GM19351 (cell line): Measurements from ENCODE around the gene RGP1.

ENCODE experiments used
- ATAC-seq: cut with Tn5 transposase; IDR thresholded peaks from one replicate; pipeline ENCODE4 v1.9.1; 2021; ENCODE audit warnings: mild to moderate bottlenecking, moderate library complexity; ENCODE audit not compliant: unreplicated experiment

The RGP1 gene

DNA sequence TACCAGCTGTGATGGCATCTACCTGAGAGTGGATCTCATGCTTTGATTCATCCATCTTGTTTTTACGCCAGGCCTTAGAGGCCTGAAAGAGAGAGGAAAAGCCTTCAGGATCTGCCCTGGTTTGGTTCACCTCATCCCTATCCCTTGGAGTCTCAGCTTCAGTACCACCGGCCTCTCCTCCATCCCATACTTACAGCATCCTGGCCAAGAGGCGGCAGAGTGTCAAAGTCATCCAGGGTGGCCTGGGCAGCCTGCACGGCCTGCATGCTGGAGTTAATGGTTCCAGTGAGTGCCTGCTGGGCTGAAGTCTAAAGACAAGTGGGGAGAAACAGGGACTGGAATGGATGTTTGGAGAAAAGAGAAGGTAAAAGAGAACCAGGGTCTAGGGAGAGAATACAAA, 29.5 kb upstream of the RGP1 start:
- no peak for ATAC-seq

DNA sequence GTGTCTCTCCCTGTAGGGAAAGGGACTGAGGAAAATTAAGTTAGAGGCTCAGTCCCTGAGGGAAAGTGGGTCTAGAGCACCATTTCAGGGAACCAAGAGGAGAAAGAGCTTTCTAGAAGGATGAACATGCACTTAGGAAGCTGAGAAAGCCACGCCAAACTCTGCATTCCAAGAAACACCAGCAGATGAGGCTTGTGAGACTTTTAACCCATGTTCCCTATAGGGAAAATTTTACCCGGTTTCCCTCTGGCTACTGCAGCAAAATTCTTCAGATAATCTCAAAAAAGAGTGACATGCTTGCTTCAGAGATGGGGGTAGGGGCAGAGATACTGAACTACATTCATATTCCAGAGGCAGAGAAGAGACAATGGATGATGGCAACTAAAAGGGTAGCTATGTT, 25.7 kb upstream of the RGP1 start:
- no peak for ATAC-seq

DNA sequence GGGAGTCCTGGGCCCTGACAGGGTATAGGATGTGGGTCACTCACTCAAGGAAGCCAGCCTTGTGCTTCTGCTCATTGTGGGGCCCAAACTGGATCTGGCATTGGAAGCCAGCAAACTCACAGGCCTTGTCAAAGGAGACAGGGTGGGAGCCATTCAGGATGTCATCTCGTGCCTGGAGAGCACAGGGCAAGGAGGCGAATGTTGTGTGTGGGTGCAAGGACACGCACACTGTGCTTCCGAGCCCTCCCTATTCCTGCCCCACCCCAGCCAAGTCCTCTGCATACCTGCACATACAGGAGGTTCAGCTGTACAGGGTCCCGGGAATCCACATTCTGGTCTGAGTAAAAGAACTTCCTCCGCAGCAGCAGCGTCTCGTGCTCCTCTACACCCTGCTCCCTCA, 25.2 kb upstream of the RGP1 start:
- no peak for ATAC-seq

DNA sequence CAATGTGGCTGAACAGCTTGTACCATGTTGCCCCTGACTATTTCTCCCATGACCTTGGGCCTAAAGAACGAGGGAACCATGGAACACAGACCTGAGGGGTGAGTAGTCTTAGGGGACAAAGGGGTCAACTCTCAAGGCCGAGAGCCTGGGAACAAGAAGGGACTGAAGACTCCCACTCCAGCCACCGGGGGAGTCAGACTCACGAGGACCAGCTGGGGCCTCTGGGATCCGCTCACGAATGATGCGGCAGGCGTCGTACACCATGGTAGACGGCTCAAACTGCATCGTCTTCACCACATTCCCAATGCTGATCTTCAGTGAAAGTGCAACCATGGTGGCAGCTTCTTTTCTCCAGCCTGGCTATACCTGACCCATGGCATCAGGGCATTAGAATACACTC, 23.7 kb upstream of the RGP1 start:
- no peak for ATAC-seq

DNA sequence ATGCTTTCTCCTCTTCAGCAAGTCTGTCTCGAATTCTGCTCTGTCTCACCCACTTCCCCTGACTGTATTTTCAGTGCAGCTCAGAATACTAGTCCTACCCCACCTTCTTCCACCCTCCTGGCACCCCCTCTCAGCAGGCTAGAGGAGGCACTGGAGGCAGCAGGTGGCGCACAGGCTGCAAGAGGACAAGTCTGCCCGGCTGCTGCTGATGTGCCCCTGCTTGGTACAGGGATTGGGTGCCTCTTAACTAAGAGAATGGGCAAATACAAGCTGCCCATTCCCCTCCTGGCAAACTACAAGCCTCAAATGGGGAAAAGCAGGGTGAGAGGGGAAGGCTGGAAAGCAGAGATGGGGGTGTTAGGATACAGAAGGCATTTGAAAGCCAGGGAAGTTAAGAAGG, 22.2 kb upstream of the RGP1 start:
- no peak for ATAC-seq

DNA sequence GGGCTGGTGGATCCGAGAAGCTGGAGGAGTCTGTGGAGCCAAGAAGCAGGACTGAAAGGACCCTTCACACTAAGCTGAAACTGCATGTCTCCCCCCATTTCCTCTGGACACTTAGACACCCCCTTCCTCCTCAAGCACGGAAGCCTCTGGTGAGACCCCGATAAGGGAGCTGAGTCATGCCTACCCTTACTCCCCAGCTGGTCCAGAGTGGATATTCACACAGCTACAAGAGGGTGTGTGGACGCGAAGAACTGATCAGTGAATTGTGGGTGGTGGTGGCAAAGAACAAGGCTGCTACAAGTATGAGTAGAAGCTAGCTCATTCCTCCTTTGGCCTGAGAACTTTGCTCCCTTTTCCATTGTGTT, 21.4 kb upstream of the RGP1 start:
- no peak for ATAC-seq

DNA sequence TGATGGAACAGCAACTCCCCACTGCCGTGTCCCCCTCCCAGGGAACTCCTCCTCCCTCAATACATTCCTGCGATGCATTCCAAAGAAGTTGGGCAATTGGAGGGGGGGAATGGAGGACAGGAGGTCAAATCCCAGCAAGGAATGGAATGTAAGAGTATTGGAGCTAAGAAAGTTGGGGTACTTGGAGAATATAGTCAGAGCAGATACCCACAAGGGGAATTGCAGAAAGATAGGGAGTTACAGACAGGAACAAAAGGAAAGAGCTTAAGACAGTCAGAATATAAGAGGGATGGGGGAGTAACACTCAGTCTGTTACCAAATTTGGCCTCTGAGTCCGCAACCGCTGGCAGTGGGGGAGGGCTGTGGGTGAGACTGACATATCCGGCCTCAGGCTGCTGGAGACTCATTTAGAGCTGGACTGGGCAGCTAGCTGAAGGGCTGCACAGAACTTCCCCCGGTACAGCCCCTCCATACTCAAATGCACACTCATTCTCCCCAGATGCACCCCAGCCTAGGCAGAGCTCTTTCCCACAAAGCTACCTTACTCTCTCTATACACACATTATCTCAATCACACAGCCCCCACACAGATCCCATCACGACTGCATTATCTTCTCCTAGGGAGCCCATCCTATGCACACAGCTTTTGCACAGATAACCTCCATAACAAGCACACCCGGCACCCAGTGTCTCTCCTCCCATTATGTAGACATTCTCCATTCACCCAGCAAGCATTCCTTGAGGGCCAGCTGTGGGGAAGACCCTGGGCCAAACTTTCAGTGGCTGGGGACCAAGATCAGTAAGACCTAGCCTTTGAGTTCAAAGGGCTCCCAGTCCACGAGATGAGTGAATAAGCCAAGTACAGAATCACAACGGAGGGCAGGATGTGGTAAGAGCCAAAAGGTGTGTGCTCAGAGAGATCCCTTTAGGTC, 20.8 kb upstream of the RGP1 start:
- ATAC-seq, result no peak

DNA sequence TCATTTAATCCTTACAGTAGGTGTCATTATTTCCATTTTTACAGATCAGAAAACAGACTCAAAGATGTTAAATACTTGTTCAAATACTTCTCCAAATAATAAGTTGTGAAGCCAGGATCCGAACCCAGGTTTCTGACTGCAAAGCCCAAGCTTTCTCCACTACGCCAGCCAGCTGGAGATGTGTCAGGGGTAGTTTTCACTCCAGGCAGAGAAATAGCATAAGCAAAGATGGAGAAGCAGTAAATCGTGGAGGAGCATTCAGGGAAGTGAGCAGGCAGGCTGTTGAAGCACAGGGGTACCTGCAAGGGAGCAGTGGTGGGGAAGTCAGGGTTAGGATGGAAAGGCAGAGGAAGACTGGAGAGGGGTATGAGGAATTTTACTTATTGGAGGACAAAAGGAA, 20.0 kb upstream of the RGP1 start:
- ATAC-seq, result no peak

DNA sequence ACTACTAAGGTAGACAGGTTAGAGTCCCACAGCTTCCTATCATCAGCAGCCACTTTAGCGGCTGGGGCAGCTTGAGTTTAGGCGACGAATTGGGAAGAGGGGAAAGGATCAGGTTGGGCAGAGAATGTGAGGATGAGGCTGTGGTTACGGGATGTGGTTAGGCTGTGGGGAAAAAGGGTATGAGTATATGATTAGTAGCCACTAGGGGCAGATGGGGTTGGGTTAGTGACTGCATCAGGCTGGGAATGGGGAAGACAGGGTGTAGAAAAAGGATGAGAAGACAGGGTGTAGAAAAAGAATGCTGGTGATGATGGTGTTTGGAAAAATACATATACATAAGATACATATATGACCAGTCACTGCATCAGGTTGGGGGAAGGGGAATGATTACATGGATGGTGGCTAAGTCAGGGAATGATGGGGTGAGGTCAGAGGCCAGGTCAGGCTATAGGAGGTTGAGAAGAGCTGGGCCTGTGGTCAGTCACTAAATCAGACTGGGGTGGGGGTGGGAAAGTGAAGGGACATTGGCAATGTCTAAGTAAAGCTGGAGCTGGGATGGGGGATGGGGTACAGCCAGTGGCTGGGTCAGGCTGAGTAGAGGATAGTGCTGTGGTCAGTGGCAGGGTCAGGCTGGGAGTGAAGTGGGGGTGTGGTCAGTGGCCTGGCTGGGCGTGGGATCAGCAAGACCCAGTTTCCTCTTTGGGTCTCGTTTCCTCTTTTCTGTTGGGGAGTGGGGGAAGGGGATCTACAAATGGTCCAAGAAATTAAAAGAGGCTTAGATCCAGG, 19.2 kb upstream of the RGP1 start:
- no peak for ATAC-seq

DNA sequence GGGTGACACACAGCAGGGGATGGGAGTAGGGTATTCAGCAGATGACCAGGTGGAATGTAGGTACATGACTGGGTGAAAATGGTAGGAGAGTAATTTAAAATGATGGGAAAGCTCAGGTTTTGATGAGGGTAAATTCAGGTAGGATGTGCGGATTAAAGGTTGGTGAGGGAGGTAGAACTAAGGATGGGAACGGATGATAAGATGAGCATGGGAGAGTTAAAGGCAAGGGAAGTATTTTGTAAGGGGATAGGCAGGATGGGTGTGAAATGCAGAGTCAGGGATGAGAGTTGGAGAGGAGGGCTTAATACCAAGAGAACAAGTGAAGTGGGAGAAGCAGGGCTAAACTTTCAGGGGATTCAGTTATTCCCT, 18.6 kb upstream of the RGP1 start:
- no peak for ATAC-seq

DNA sequence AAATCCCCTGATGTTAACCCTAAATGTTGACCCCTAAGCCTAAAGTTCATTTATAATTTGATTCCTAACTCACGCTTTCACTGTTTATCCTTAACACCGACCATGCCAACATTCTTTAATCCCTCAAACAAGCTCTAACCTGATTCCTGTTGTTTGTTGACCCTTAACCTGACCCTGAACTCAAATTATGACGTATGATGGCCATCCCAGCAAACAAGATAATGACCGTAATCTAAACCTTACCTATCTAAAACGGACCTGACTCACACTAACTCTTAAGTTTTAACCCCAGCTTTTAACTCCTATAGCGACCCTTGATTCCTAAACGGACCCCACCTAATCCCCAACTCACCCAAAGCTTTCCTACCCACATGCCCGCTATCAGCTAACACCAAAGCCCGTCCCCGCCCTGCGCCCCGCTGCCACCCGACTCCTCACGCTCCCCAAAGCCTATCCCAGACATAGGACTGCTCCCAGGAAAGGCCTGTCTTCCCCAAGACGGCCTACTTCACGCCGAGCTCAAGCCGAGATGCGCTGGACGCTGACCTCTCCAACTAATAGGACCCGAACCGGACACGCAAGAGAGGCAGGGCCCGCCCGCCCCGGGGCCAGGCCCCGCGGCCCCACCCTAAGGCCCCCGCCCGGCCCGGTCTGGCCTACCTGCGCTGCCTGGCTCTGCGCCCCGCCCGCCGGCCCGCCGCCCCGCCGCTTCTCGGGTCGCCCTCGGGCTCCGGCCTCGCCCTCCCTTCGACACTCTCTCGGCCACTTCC, 17.5 kb upstream of the RGP1 start:
- no peak for ATAC-seq

DNA sequence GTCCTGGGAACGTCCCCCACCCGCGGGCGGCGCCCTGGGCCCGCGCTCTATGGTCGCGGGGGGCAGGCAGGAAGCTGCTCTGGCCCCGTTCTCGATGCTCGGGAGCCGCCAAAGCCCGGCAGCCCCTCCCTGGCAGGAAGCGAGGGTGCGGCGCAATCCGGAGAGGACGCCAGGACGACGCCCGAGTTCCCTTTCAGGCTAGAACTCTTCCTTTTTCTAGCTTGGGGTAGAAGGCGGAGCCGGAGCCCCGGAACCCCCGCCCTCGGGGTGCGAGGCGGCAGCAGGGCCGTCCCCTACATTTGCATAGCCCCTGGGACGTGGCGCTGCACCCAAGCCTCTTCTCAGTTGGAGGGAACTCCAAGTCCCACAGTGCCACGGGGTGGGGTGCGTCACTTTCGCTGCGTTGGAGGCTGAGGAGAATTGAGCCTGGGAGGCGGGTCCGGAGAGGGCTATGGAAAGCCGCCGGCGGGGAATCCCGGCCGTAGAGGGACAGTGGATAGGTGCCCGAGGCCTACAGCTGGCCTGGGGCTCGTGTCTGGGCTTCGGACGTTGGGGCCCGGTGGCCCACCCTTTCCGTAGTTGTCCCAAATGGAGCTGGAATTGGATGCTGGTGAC, 16.8 kb upstream of the RGP1 start, which contains the start of the genes CREB3 and TLN1:
Gene CREB3 (plus strand): TSS at position 482 of the 615 bp plus-strand sequence. CDS start 107 bp downstream, at position 589.
Gene TLN1 (minus strand): TSS at position 11 of the 615 bp plus-strand sequence. CDS start 6,501 bp downstream, outside the sequence.
- ATAC-seq, result peak; percentile 76

DNA sequence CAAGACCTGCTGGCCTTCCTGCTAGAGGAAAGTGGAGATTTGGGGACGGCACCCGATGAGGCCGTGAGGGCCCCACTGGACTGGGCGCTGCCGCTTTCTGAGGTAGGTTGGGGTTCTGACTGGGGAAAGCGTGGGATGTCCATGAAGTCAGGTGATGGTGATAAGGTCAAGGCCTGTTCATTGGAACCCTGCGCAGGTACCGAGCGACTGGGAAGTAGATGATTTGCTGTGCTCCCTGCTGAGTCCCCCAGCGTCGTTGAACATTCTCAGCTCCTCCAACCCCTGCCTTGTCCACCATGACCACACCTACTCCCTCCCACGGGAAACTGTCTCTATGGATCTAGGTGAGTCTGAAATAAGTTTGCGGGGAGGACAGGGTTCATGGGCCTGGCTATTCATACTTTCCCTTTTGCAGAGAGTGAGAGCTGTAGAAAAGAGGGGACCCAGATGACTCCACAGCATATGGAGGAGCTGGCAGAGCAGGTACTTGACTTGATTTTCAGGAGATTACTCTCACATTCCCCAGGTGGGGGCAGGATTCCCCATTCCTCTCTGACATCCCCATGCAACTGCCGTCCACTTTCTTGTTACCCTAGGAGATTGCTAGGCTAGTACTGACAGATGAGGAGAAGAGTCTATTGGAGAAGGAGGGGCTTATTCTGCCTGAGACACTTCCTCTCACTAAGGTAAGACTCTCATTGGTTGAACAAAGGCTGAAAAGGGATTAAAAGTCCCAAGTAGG, 16.1 kb upstream of the RGP1 start:
- peak; percentile 5 for ATAC-seq

DNA sequence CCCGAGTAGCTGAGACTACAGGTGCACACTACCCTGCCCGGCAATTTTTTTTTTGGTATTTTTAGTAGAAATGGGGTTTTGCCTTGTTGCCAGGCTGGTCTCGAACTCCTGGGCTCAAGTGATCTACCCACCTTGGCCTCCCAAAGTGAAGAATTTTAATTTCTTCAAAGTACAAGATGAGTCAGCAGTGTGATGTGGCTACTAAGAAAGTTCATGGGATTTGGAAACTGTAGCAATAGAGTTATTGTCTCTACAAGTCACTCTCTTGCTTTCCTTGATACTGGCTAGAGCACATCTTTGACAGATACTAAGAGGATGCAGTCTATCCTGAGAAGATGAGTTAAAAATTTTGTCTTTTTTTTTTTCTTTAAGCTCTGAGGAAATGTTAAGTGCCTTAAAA, 15.0 kb upstream of the RGP1 start:
- ATAC-seq, result no peak

DNA sequence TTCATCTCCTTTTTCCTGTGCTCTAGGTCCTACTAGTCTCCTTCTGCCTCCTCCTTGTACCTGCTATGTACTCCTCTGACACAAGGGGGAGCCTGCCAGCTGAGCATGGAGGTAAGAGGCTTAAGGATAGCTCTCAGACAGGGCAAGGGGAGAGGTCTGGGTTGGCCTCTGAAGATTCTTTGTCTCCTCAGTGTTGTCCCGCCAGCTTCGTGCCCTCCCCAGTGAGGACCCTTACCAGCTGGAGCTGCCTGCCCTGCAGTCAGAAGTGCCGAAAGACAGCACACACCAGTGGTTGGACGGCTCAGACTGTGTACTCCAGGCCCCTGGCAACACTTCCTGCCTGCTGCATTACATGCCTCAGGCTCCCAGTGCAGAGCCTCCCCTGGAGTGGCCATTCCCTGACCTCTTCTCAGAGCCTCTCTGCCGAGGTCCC, 12.9 kb upstream of the RGP1 start:
- no peak for ATAC-seq

DNA sequence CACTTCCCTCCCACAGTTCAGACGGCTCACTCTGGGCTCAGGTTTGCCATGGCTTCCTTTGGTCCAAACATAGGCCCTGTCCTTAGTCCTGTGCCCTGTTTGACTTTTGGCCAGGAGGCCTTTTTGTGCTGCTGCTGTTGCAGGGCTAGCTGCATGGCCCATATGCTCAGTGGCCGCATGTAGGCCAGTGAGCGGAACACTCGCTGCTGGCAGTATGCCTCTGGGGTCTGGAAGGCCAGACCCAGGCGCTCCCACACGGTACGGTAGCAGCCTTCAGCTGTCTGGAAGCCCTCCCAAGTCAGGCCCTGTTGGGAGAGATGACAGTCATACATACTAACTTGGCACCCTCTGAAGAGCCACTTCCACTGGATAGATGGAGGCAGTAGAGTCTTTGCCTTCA, 11.9 kb upstream of the RGP1 start:
- no peak for ATAC-seq

DNA sequence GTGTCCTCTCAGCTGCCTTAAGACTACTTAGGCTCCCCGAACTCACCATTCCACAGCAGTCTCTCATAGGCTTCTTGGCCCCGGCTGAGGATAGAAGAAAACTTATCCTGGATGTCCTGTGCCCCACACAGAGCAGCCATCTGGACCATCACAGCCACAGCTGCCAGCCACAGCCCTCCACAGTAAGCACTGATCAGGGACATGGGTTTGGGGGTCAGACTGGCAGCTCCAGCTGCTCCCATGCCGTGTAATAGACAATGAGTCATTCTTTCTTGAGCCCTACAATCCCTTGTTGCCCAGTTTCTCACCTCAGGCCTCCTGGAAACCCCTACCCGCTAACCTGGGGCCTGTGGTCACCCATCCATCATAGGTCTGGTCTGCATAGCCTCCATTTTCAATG, 10.9 kb upstream of the RGP1 start:
- no peak for ATAC-seq

DNA sequence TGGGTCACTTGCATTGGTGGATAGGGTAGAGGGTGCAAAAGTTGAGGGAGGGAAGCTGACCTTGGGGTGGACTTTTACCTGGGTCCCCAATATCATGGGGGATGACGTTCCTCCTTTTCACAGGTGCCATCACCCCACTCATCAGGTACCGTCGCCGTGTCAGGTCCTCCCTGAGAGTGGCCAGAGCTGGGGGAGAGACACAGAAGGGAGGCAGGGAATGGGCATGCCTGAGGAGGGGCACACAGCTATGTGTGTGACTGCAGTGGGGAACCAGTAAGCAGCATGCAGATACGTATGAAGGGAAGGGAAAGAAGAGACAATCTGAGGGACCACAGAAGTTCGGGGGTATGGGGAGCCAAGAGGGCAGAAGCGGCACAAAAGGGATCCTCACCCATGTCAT, 10.2 kb upstream of the RGP1 start:
- no peak for ATAC-seq

DNA sequence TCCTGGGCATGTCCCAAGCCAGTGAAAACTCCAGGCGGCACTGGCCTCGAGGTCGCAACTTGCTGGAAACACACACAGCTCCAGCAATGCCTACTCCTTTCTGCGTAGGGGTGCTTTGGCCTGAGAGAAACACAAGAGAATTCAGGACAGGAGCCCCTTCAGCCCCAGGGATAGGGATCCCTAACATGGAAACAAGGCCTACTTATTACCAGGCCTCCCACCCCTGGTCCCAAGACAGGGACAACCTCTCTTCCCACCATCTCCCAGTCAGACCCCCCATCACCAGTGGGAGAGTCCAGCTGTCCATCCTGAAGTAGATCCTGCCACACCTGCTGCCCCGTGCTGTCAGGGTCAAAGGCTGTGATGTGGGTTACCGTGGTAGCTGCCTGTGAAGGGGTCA, 8.8 kb upstream of the RGP1 start:
- ATAC-seq, result no peak

DNA sequence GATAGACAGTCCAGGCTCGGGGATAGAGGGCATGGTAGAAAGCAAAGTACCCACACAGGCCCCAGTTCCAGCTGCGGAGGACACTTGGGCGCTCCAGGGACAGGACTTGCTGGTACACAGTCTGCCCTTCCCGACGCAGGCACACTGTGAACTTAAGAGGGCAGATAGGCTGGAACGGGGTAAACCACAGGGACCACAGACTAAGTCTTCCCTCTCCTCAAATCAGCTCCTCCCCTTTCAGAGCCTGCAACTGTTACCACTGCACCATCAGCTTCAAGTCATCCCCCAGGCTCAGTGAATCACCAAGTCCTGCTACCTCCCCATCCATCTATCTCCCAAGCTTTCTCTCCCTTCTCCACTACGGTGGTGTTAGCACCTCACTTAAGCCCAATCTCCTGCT, 7.3 kb upstream of the RGP1 start:
- ATAC-seq, result no peak
